B cell (primary cell): Measurements from ENCODE around the gene GNAS. TPM values are rescaled to one million over a fixed set of nuclear protein-coding genes. Genes with fewer than 3 reads are reported as not detected.

Source experiments
- ATAC-seq: fragments of 200-7000 bp; cut with Tn5 transposase; one replicate; pipeline ENCODE4 v1.10.0; 2021; ENCODE audit warnings: low read depth, mild to moderate bottlenecking, moderate number of reproducible peaks, moderate library complexity
- CTCF ChIA-PET: fragments of 350-600 bp; sonication (Branson Sonifier 250); formaldehyde crosslinking; loops from one replicate; lab custom pipeline; 2021; ENCODE audit warnings: antibody characterized with exemption, inconsistent platforms; lab: Charles Lee
- POLR2A ChIA-PET: fragments of 350-600 bp; sonication (Branson Sonifier 250); formaldehyde crosslinking; loops from one replicate; lab custom pipeline; 2021; ENCODE audit warnings: antibody characterized with exemption; lab: Charles Lee
- DNase-seq: peaks from one replicate; pipeline ENCODE4 v3.0.0; 2013
- H2AFZ ChIP-seq: 2 replicates; pipeline ENCODE4 v1.6.1; 2012; ENCODE audit warnings: mild to moderate bottlenecking, low read depth, low read length; ENCODE audit not compliant: insufficient read depth, poor library complexity, severe bottlenecking
- H3K27ac ChIP-seq, 2 donors: 1 replicate in 1 of 2; 2 replicates in 1 of 2; pipeline ENCODE4 v1.5.1; 2012 to 2013; ENCODE audit warnings: low read length in 2 of 2, mild to moderate bottlenecking in 2 of 2, moderate library complexity in 1 of 2
- H3K27me3 ChIP-seq, 4 experiments: fragments of 200-600 bp in 1 of 4; sonication (generic) in 1 of 4; replicated peaks in 1 of 4; 1 replicate in 2 of 4; 2 replicates in 2 of 4; pipeline versions ENCODE4 v1.6.1 to v1.7.0; 2013 to 2016; ENCODE audit warnings: low read length in 3 of 4, mild to moderate bottlenecking in 2 of 4, mixed read lengths in 1 of 4, moderate library complexity in 1 of 4; ENCODE audit not compliant: insufficient read depth in 4 of 4, control insufficient read depth in 3 of 4; ENCODE audit errors: control extremely low read depth in 1 of 4
- H3K36me3 ChIP-seq, 2 experiments: replicated peaks in 1 of 2; 1 replicate in 1 of 2; 2 replicates in 1 of 2; pipeline versions ENCODE4 v1.6.1 to v1.7.1; 2013; ENCODE audit warnings: low read length in 1 of 2; ENCODE audit not compliant: insufficient read depth in 2 of 2, control insufficient read depth in 1 of 2; ENCODE audit errors: control extremely low read depth in 1 of 2, extremely low read depth in 1 of 2
- H3K4me1 ChIP-seq, 2 donors: fragments of 200-600 bp in 1 of 2; sonication (generic) in 1 of 2; 1 replicate in 1 of 2; 2 replicates in 1 of 2; pipeline versions ENCODE4 v1.5.1 to v1.6.1; 2013 to 2017; ENCODE audit warnings: low read length in 2 of 2; ENCODE audit not compliant: control insufficient read depth in 2 of 2, insufficient read depth in 2 of 2
- H3K4me2 ChIP-seq: replicated peaks from 2 replicates; pipeline ENCODE3; 2012; ENCODE audit warnings: mild to moderate bottlenecking, low read depth, low read length; ENCODE audit not compliant: poor library complexity, severe bottlenecking
- H3K4me3 ChIP-seq, 5 experiments: fragments of 200-600 bp in 1 of 5; sonication (generic) in 1 of 5; 1 replicate in 3 of 5; 2 replicates in 2 of 5; pipeline versions ENCODE4 v1.5.1 to v1.7.0; 2011 to 2016; ENCODE audit warnings: low read length in 4 of 5, mild to moderate bottlenecking in 4 of 5, low read depth in 2 of 5, control low read depth in 1 of 5, moderate library complexity in 1 of 5; ENCODE audit not compliant: insufficient read depth in 1 of 5; ENCODE audit errors: control extremely low read depth in 1 of 5, extremely low read depth in 1 of 5
- H3K79me2 ChIP-seq: fragments of 200-600 bp; sonication (generic); one replicate; pipeline ENCODE4 v1.6.0; 2016; ENCODE audit warnings: low read length; ENCODE audit not compliant: control insufficient read depth, insufficient read depth
- H3K9ac ChIP-seq: fragments of 200-600 bp; sonication (generic); 2 replicates; pipeline ENCODE4 v1.6.1; 2017; ENCODE audit warnings: mild to moderate bottlenecking, low read length, moderate library complexity
- H3K9me3 ChIP-seq, 3 donors: one replicate each; pipeline versions ENCODE4 v1.6.1 to v1.7.1; 2013; ENCODE audit warnings: low read length in 2 of 3; ENCODE audit not compliant: control insufficient read depth in 2 of 3, insufficient read depth in 1 of 3; ENCODE audit errors: control extremely low read depth in 1 of 3
- H4K20me1 ChIP-seq: 2 replicates; pipeline ENCODE4 v1.6.0; 2012; ENCODE audit warnings: mild to moderate bottlenecking, low read length; ENCODE audit not compliant: insufficient read depth, control insufficient read depth, poor library complexity, severe bottlenecking
- H3K27ac Mint-ChIP-seq: one replicate; pipeline ENCODE4 v1.8.0; 2021; ENCODE audit warnings: mixed read lengths
- H3K27me3 Mint-ChIP-seq: one replicate; pipeline ENCODE4 v1.8.0; 2021; ENCODE audit warnings: mixed read lengths
- H3K4me1 Mint-ChIP-seq: one replicate; pipeline ENCODE4 v1.8.0; 2021; ENCODE audit warnings: mixed read lengths
- H3K4me3 Mint-ChIP-seq: one replicate; pipeline ENCODE4 v1.8.0; 2021; ENCODE audit warnings: mixed read lengths
- H3K9me3 Mint-ChIP-seq: one replicate; pipeline ENCODE4 v1.8.0; 2022; ENCODE audit warnings: mixed read lengths; ENCODE audit not compliant: insufficient read depth
- CTCF ChIP-seq: fragments of 200-600 bp; IDR thresholded peaks from one replicate; pipeline ENCODE4 v1.8.0; 2022; ENCODE audit warnings: antibody characterized with exemption, mild to moderate bottlenecking
- EZH2 ChIP-seq: IDR thresholded peaks from 2 replicates; pipeline ENCODE4 v1.6.1; 2012; ENCODE audit warnings: borderline replicate concordance, low read depth, mild to moderate bottlenecking, moderate library complexity, low read length; ENCODE audit not compliant: insufficient read depth, poor library complexity, severe bottlenecking
- WGBS: methylation state at CpG from one replicate; pipeline ENCODE4 v1.1.5; 2013; ENCODE audit warnings: missing lambda C conversion rate; ENCODE audit not compliant: insufficient coverage; 5-methylcytosine and 5-hydroxymethylcytosine counted together
- intact Hi-C: fragments of 100-400 bp; cut with micrococcal nuclease; formaldehyde crosslinking; loops from one replicate; pipeline ENCODE4 v1.10.0; 2022
- polyA plus RNA-seq: library from polyadenylated mRNA; depleted of rRNA; stranded (reverse); fragments of >200 nt; gene quantifications from 2 replicates; pipeline ENCODE4 v1.2.3, GENCODE V29; 2012
- total RNA-seq, 2 donors: library from RNA; stranded (reverse); fragments of 120-200 nt in 1 of 2; gene quantifications; 1 replicate in 1 of 2; 2 replicates in 1 of 2; pipeline versions ENCODE4 v1.2.3 to v1.2.4, GENCODE V29; 2013 to 2022

The GNAS gene
- total and polyA plus RNA-seq, 2 donors (not counting 1 experiment from before 2014, with no cell fraction given): 714 to 1,181 TPM

- Histone ChIP-seq H4K20me1 (no peaks in the 10 kb centered on the region), H3K9me3 (no peaks in the 10 kb centered on the region), H3K4me1 (peaks cover 18 to 23% of the 10 kb centered on the region in 2 donors), H3K9ac (no peak overlapping the region), H3K4me3 (no peak overlapping the region), H3K79me2 (peaks cover 10% of the 10 kb centered on the region), H3K27ac (no peak overlapping the region), H3K36me3 (no peaks in the 10 kb centered on the region), H3K27me3 (no peaks in the 10 kb centered on the region), H2AFZ (no peak overlapping the region), H3K4me2 (no peak overlapping the region)
- Mint-ChIP-seq H3K4me3 (no peak overlapping the region), H3K4me1 (peaks cover 16% of the 10 kb centered on the region), H3K27me3 (no peaks in the 10 kb centered on the region), H3K27ac (no peak overlapping the region), H3K9me3 (no peaks in the 10 kb centered on the region)
- ChIA-PET POLR2A (no interaction called here), CTCF (interaction anchor here (0.9 to 2.2 kb wide), 2 partner anchors 13 to 339 kb away, joined by 3 to 7 read pairs; no protein-coding TSS in a partner anchor)
- intact Hi-C loops: no loop called here
- DNase-seq: no peak
- 98% methylated on average over 6 of the region's 9 CpGs for WGBS
- TF ChIP-seq EZH2 (no peak), CTCF (no peak)
- ATAC-seq: no peak
Observed at GRCh38 chr20:58883241-58883691, 30.8 kb downstream of the GNAS start.

- Mint-ChIP-seq H3K27me3 (no peaks in the 10 kb centered on the region), H3K9me3 (no peaks in the 10 kb centered on the region), H3K27ac (no peak overlapping the region), H3K4me1 (peaks cover 19% of the 10 kb centered on the region), H3K4me3 (no peak overlapping the region)
- H3K9ac ChIP-seq: no peak overlapping the region
- no peaks in the 10 kb centered on the region for H3K36me3 ChIP-seq
- no CpG with 5 or more reads among the region's 3 CpGs for WGBS
- H3K9me3 ChIP-seq: no peaks in the 10 kb centered on the region
- no peak overlapping the region for H3K4me3 ChIP-seq
- TF ChIP-seq EZH2 (no peak), CTCF (no peak)
- no peak for DNase-seq
- H3K27ac ChIP-seq: no peak overlapping the region
- peaks cover 18 to 24% of the 10 kb centered on the region in 2 donors for H3K4me1 ChIP-seq
- no peak for ATAC-seq
- H3K79me2 ChIP-seq: peaks cover 15% of the 10 kb centered on the region
- no peaks in the 10 kb centered on the region for H4K20me1 ChIP-seq
- intact Hi-C loops: no loop called here
- ChIA-PET POLR2A (interaction anchor here (0.6 kb wide), 1 partner anchor 124 kb away, joined by 3 read pairs; no protein-coding TSS in a partner anchor), CTCF (interaction anchor here (1.6 to 2.2 kb wide), 2 partner anchors 15 to 337 kb away, joined by 4 to 7 read pairs; no protein-coding TSS in a partner anchor)
- no peak overlapping the region for H2AFZ ChIP-seq
- H3K27me3 ChIP-seq: no peaks in the 10 kb centered on the region
- H3K4me2 ChIP-seq: no peak overlapping the region
Observed at GRCh38 chr20:58884966-58885365, 32.5 kb downstream of the GNAS start.
